Panc1 (cell line): ENCODE data around the gene LPP. TPM values are rescaled to one million over a fixed set of nuclear protein-coding genes. Genes with fewer than 3 reads are reported as not detected.

ENCODE experiments used
- ATAC-seq: fragments of 200-7000 bp; cut with Tn5 transposase; 2 replicates; pipeline ENCODE4 v1.9.1; 2020; ENCODE audit warnings: mild to moderate bottlenecking, moderate library complexity
- BruUV-seq: library from RNA; stranded (reverse); fragments of 400-500 nt; replicated peaks from 2 replicates; lab custom pipeline; 2021; lab: Mats Ljungman, UMichigan
- CTCF ChIA-PET: fragments of 300-600 bp; sonication (Branson Sonifier 250); formaldehyde crosslinking; loops from one replicate; lab custom pipeline; 2022; ENCODE audit warnings: antibody characterized with exemption; lab: Charles Lee
- POLR2A ChIA-PET: fragments of 300-600 bp; sonication (Branson Sonifier 250); formaldehyde crosslinking; loops from one replicate; lab custom pipeline; 2022; ENCODE audit warnings: antibody characterized with exemption; lab: Charles Lee
- DNase-seq: peaks from one replicate; pipeline ENCODE4 v3.0.0-alpha.2; 2010; ENCODE audit warnings: low read depth, low spot score
- H3K27ac ChIP-seq: 2 replicates; pipeline ENCODE4 v1.5.1; 2011; ENCODE audit warnings: mild to moderate bottlenecking, low read length, inconsistent platforms
- H3K27me3 ChIP-seq: fragments of 200-500 bp; sonication (Bioruptor generic); 2 replicates; pipeline ENCODE4 v1.6.0; 2014; ENCODE audit warnings: low read length, inconsistent platforms; ENCODE audit not compliant: control insufficient read depth, insufficient read depth
- H3K36me3 ChIP-seq: fragments of 200-500 bp; sonication (Bioruptor generic); 2 replicates; pipeline ENCODE4 v1.5.1; 2014; ENCODE audit warnings: inconsistent platforms, mild to moderate bottlenecking, low read length, moderate library complexity; ENCODE audit not compliant: control insufficient read depth, insufficient read depth
- H3K4me1 ChIP-seq: 2 replicates; pipeline ENCODE4 v1.5.1; 2011; ENCODE audit warnings: inconsistent platforms, mild to moderate bottlenecking, low read length, moderate library complexity; ENCODE audit not compliant: control insufficient read depth, insufficient read depth
- H3K4me3 ChIP-seq, 2 experiments: 2 replicates each; pipeline ENCODE4 v1.5.1; 2011 to 2012; ENCODE audit warnings: low read depth in 2 of 2, low read length in 2 of 2, mild to moderate bottlenecking in 2 of 2, inconsistent platforms in 1 of 2, moderate library complexity in 1 of 2
- H3K9me3 ChIP-seq: fragments of 200-500 bp; sonication (Bioruptor generic); 2 replicates; pipeline ENCODE4 v1.5.1; 2014; ENCODE audit warnings: low read depth, mild to moderate bottlenecking, inconsistent platforms, low read length, moderate library complexity; ENCODE audit not compliant: control insufficient read depth, insufficient read depth
- CTCF ChIP-seq: fragments of 450-650 bp; IDR thresholded peaks from 2 replicates; pipeline ENCODE4 v1.5.1; 2017; ENCODE audit warnings: mild to moderate bottlenecking
- POLR2AphosphoS5 ChIP-seq: IDR thresholded peaks from 2 replicates; pipeline ENCODE4 v1.6.1; 2012; ENCODE audit warnings: mild to moderate bottlenecking, low read depth, low read length, moderate library complexity
- REST ChIP-seq, 2 experiments: IDR thresholded peaks; 2 replicates each; pipeline ENCODE4 v1.6.1; 2011 to 2012; ENCODE audit warnings: low read depth in 2 of 2, control low read depth in 1 of 2, low read length in 1 of 2, mild to moderate bottlenecking in 1 of 2, moderate library complexity in 1 of 2; ENCODE audit not compliant: insufficient read depth in 1 of 2
- SIN3A ChIP-seq: IDR thresholded peaks from 2 replicates; pipeline ENCODE4 v1.6.1; 2012; ENCODE audit warnings: low read depth, mild to moderate bottlenecking, low read length, moderate library complexity, borderline replicate concordance; ENCODE audit not compliant: insufficient read depth
- TCF7L2 ChIP-seq: IDR thresholded peaks from 2 replicates; pipeline ENCODE4 v1.6.1; 2011; ENCODE audit warnings: mild to moderate bottlenecking, low read depth, low read length, inconsistent platforms
- in situ Hi-C: cut with HindIII; loops from 2 replicates; pipeline ENCODE4 v1.10.0; 2016; ENCODE audit warnings: low sequenced_read_pairs, low pct_unique_long_range_greater_than_20kb
- intact Hi-C: fragments of 100-400 bp; cut with micrococcal nuclease; formaldehyde crosslinking; loops from one replicate; pipeline ENCODE4 v1.10.0; 2022; ENCODE audit not compliant: unreplicated experiment
- total RNA-seq: library from RNA; stranded (reverse); gene quantifications from one replicate; pipeline ENCODE4 v1.2.1, GENCODE V29; 2021; ENCODE audit not compliant: unreplicated experiment

LPP gene
- total RNA-seq, 1 experiment from 2014 or later, result 90.0 TPM

GRCh38 chr3:188177721-188178120, 23.8 kb downstream of the LPP start:
- no peak for ATAC-seq
- ChIA-PET CTCF (no interaction called here), POLR2A (no interaction called here)
- H3K4me3 ChIP-seq, result no peak overlapping the region
- H3K9me3 ChIP-seq, result no peaks in the 10 kb centered on the region
- no peak overlapping the region for H3K27ac ChIP-seq
- BruUV-seq, result no TSS peak
- no peak for TF ChIP-seq SIN3A
- TF ChIP-seq CTCF, result no peak
- TF ChIP-seq TCF7L2, result no peak
- no peak for TF ChIP-seq POLR2AphosphoS5
- TF ChIP-seq REST (IDR thresholded peaks at IDR 0.05; ENCODE audit: insufficient read depth in 1 of 2, low read depth in 2 of 2, low read length in 1 of 2), result no peak
- H3K36me3 ChIP-seq, result no peaks in the 10 kb centered on the region
- no peak for DNase-seq
- intact Hi-C loops (no loop called here), in situ Hi-C loops (no loop called here)
- no peaks in the 10 kb centered on the region for H3K27me3 ChIP-seq
- H3K4me1 ChIP-seq, result no peaks in the 10 kb centered on the region

- Histone ChIP-seq H3K4me3 (no peak overlapping the region), H3K9me3 (no peaks in the 10 kb centered on the region), H3K4me1 (no peaks in the 10 kb centered on the region), H3K27ac (no peak overlapping the region), H3K27me3 (no peaks in the 10 kb centered on the region), H3K36me3 (no peaks in the 10 kb centered on the region)
- no TSS peak for BruUV-seq
- TF ChIP-seq REST (IDR thresholded peaks at IDR 0.05; ENCODE audit: insufficient read depth in 1 of 2, low read depth in 2 of 2, low read length in 1 of 2), result no peak
- TF ChIP-seq POLR2AphosphoS5, result no peak
- no peak for TF ChIP-seq TCF7L2
- TF ChIP-seq SIN3A, result no peak
- CTCF ChIA-PET, result no interaction called here
- POLR2A ChIA-PET, result no interaction called here
- intact Hi-C loops, result no loop called here
- in situ Hi-C loops, result no loop called here
- DNase-seq (no peak), ATAC-seq (no peak)
Measured at GRCh38 chr3:188178293-188178936, 24.5 kb downstream of the LPP start.
